GM10266 (cell line): ENCODE results near the gene GABRR3.

Source experiments
- DNase-seq: peaks from one replicate; pipeline ENCODE4 v3.0.0; 2012; ENCODE audit errors: extremely low spot score
- CTCF ChIP-seq: IDR thresholded peaks from 2 replicates; pipeline ENCODE4 v1.5.1; 2012; ENCODE audit warnings: mild to moderate bottlenecking, low read depth; ENCODE audit not compliant: control insufficient read depth, insufficient read depth; ENCODE audit errors: missing control alignments

Gene GABRR3

GRCh38 chr3:97988784-97989568 lies 46.1 kb downstream of the GABRR3 start:
- DNase-seq, result no peak
- TF ChIP-seq CTCF, result no peak

- no peak for DNase-seq
- TF ChIP-seq CTCF, result no peak
These were observed 47.8 kb downstream of the GABRR3 start for GRCh38 chr3:97987306-97987705.

GRCh38 chr3:97983933-97984491 lies 51.1 kb downstream of the GABRR3 start:
- TF ChIP-seq CTCF, result no peak
- DNase-seq, result no peak

- TF ChIP-seq CTCF, result no peak
- no peak for DNase-seq
These were observed 53.2 kb downstream of the GABRR3 start for GRCh38 chr3:97981886-97982285.

- TF ChIP-seq CTCF, result no peak
- DNase-seq, result no peak
These were observed 55.5 kb downstream of the GABRR3 start for GRCh38 chr3:97979610-97980009.

- DNase-seq, result no peak
- TF ChIP-seq CTCF, result no peak
These were observed 59.6 kb downstream of the GABRR3 start for GRCh38 chr3:97975466-97975865.

- TF ChIP-seq CTCF, result no peak
- DNase-seq, result no peak
These were observed 60.1 kb downstream of the GABRR3 start for GRCh38 chr3:97974996-97975395.
